Upper lobe of right lung (tissue), 1 donor: ENCODE measurements around the gene SELL. TPM values are rescaled to one million over a fixed set of nuclear protein-coding genes. Genes with fewer than 3 reads are reported as not detected.

Experiments used
- ATAC-seq: fragments of 200-7000 bp; cut with Tn5 transposase; one replicate; pipeline ENCODE4 v1.9.1; 2020; ENCODE audit warnings: mild to moderate bottlenecking, moderate library complexity
- DNase-seq: peaks from one replicate; pipeline ENCODE4 v3.0.0-alpha.2; 2020
- H3K27ac ChIP-seq: fragments of 200-600 bp; one replicate; pipeline ENCODE4 v1.8.0; 2022
- H3K27me3 ChIP-seq: fragments of 200-600 bp; one replicate; pipeline ENCODE4 v1.8.0; 2022; ENCODE audit warnings: mild to moderate bottlenecking
- H3K36me3 ChIP-seq: fragments of 200-600 bp; one replicate; pipeline ENCODE4 v1.8.0; 2022
- H3K4me1 ChIP-seq: fragments of 200-600 bp; one replicate; pipeline ENCODE4 v1.8.0; 2022
- H3K4me3 ChIP-seq: fragments of 200-600 bp; one replicate; pipeline ENCODE4 v1.8.0; 2022; ENCODE audit warnings: mild to moderate bottlenecking
- H3K9me3 ChIP-seq: fragments of 200-600 bp; one replicate; pipeline ENCODE4 v1.8.0; 2022
- intact Hi-C: fragments of 100-400 bp; cut with DNase I; formaldehyde crosslinking; loops from one replicate; pipeline ENCODE4 v1.11.0; 2022
- total RNA-seq: library from RNA; stranded (reverse); fragmentation: NEBNext Ultra II Directional; extraction: Animal tissue kit (Norgen Biotek cat#: 25700); gene quantifications from one replicate; pipeline ENCODE4 v1.2.1, GENCODE V29; 2021
- TF ChIP-seq, protein P1 (sequence below): fragments of 200-600 bp; IDR thresholded peaks from one replicate; pipeline ENCODE4 v1.8.0; 2022; ENCODE audit warnings: antibody characterized with exemption
- donor health status: DM: no; HTN: yes; CAD: no; lungs with severe emphysema.

SELL gene
- total RNA-seq, 1 donor from 2014 or later = 12.1 TPM

GRCh38 chr1:169701261-169702005 is 10.0 kb downstream of the SELL start:
- Histone ChIP-seq H3K4me3 (no peak overlapping the region), H3K36me3 (no peaks in the 10 kb centered on the region), H3K27me3 (no peaks in the 10 kb centered on the region), H3K4me1 (peaks cover 3% of the 10 kb centered on the region), H3K27ac (no peak overlapping the region), H3K9me3 (no peaks in the 10 kb centered on the region)
- TF ChIP-seq, protein P1, sequence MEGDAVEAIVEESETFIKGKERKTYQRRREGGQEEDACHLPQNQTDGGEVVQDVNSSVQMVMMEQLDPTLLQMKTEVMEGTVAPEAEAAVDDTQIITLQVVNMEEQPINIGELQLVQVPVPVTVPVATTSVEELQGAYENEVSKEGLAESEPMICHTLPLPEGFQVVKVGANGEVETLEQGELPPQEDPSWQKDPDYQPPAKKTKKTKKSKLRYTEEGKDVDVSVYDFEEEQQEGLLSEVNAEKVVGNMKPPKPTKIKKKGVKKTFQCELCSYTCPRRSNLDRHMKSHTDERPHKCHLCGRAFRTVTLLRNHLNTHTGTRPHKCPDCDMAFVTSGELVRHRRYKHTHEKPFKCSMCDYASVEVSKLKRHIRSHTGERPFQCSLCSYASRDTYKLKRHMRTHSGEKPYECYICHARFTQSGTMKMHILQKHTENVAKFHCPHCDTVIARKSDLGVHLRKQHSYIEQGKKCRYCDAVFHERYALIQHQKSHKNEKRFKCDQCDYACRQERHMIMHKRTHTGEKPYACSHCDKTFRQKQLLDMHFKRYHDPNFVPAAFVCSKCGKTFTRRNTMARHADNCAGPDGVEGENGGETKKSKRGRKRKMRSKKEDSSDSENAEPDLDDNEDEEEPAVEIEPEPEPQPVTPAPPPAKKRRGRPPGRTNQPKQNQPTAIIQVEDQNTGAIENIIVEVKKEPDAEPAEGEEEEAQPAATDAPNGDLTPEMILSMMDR = no peak
- intact Hi-C loops = no loop called here
- DNase-seq (no peak), ATAC-seq (no peak)

- H3K9me3 ChIP-seq = no peaks in the 10 kb centered on the region
- intact Hi-C loops = no loop called here
- ATAC-seq = no peak
- H3K4me3 ChIP-seq = no peak overlapping the region
- peaks cover 3% of the 10 kb centered on the region for H3K4me1 ChIP-seq
- H3K27me3 ChIP-seq = no peaks in the 10 kb centered on the region
- no peak overlapping the region for H3K27ac ChIP-seq
- TF ChIP-seq, protein P1 = no peak
- H3K36me3 ChIP-seq = no peaks in the 10 kb centered on the region
- DNase-seq = no peak
Measured at GRCh38 chr1:169699707-169700106, 11.7 kb downstream of the SELL start.

DNA sequence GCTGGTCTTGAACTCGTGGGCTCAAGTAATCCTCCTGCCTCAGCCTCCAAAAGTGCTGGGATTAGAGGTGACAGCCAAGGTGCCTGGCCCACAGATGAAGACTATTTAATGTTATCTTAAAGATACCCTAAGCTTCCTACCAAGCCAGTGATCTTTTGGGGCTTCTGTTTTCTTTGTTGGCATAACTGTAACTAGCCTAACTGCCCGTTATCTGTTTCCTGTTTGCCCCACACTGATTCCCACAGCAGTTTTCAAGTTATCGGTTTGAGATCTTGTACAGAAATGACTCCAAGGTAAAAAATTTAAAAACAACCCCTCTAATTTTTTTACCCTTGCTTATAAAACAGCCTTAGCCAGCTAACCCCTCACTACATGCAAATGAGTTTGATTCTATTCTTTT is 12.4 kb downstream of the SELL start:
- Histone ChIP-seq H3K27me3 (no peaks in the 10 kb centered on the region), H3K4me1 (peaks cover 3% of the 10 kb centered on the region), H3K9me3 (no peaks in the 10 kb centered on the region), H3K4me3 (no peak overlapping the region), H3K27ac (no peak overlapping the region), H3K36me3 (no peaks in the 10 kb centered on the region)
- no peak for DNase-seq
- TF ChIP-seq, protein P1 = no peak
- ATAC-seq = no peak
- intact Hi-C loops = no loop called here

DNA sequence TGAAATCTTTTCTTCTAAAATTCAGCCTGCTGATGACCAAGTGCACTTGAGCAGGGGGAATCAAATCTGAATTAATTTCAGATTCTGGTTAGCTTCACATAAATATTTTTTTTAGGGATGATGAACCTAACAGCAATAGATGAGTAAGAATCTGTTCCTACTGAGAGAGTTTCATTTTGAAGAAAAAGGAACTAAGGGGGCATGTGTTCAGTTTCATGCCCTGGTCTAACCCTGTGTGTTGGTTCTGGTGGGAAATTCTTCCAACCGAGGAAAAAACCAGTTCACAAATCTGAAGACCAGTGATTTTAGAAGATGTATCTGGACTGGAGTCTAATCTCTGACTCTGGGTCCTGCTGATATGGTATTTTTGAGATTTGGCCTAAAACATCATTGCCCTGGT is 13.7 kb downstream of the SELL start:
- peaks cover 10% of the 10 kb centered on the region for H3K4me1 ChIP-seq
- ATAC-seq = peak; percentile 46
- no peaks in the 10 kb centered on the region for H3K36me3 ChIP-seq
- no peaks in the 10 kb centered on the region for H3K27me3 ChIP-seq
- no peak overlapping the region for H3K4me3 ChIP-seq
- no peak overlapping the region for H3K27ac ChIP-seq
- no peak for DNase-seq
- intact Hi-C loops = no loop called here
- TF ChIP-seq, protein P1 = no peak
- no peaks in the 10 kb centered on the region for H3K9me3 ChIP-seq

GRCh38 chr1:169696273-169697100 is 14.9 kb downstream of the SELL start:
- TF ChIP-seq, protein P1 = no peak
- no peak overlapping the region for H3K4me3 ChIP-seq

More at GRCh38 chr1:169696273-169697100, 14.9 kb downstream of the SELL start:
- Histone ChIP-seq H3K27ac (no peak overlapping the region), H3K36me3 (no peaks in the 10 kb centered on the region), H3K27me3 (no peaks in the 10 kb centered on the region), H3K4me1 (peaks cover 16% of the 10 kb centered on the region), H3K9me3 (no peaks in the 10 kb centered on the region)
- intact Hi-C loops = no loop called here
- no peak for ATAC-seq
- no peak for DNase-seq
